AG10803 (cell line): Measurements from ENCODE around the gene VPS26C.
A peak's percentile ranks its signal among the peaks of the same experiment; 100 is the strongest.

Experiments used
- DNase-seq: peaks from one replicate; pipeline ENCODE4 v3.0.0; 2010; ENCODE audit warnings: low read depth
- H3K4me3 ChIP-seq: 2 replicates; pipeline ENCODE4 v1.5.1; 2011; ENCODE audit warnings: mild to moderate bottlenecking, low read length, control low read depth
- CTCF ChIP-seq: conservative IDR thresholded peaks from 2 replicates; pipeline ENCODE4 v1.5.1; 2011; ENCODE audit warnings: mild to moderate bottlenecking, low read length, control low read depth, inconsistent platforms

VPS26C gene

DNA sequence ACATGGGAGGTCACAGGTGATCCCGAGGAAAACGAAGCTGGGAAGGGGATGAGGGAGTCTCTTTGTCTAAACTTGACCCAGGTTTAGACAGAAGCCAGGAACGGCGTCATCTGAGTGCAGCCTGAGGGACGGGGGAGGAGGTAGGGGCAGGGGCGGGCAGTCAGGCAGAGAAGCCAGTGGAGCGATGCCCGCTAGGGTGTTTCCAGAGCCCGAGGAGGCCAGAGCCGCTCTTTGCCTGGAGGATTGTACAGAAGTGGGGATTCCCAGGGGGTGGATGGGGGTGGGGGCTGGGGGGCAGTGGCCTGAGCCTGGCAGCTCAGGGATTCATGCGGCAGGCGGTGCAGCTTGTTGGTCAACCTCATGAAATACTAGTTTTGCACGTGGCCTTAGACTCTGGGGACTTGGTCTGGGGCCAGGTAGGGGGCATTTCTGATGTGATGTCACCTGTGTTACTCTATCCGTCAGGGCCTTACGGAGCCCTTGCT is 58.4 kb downstream of the VPS26C start:
- DNase-seq: no peak
- TF ChIP-seq CTCF: no peak
- H3K4me3 ChIP-seq: no peak overlapping the region

GRCh38 chr21:37208056-37208721 is 58.9 kb downstream of the VPS26C start:
- peak; percentile 16 for DNase-seq
- H3K4me3 ChIP-seq: peak overlapping the region; percentile 15
- no peak for TF ChIP-seq CTCF

DNA sequence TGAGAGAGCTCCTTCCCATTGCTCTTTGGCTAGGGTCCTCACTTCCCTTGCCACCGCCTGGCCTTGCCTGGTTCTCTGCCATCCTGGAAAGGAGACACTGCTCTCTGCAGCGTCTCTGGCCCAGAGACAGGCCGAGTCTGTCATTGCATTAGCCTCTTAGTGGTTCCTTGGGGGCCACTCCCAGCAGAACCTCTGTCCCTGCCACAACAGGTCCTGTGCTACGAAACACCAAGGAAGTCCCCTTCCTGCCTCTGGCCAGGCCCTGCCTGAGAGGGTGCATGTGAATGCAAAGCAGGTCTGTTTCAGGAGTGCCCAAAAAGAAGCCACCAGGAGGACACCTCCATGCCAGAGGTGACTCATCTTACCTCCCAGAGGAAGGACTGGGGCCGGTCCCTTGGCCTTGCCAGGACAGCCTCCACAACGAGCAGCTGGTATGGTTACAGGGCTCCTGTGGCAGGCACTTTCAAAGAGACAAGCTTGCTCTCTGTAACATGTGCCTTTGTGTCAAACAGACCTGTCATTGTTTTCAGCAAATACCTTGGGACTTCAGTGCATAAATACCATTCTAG is 59.6 kb downstream of the VPS26C start:
- H3K4me3 ChIP-seq: no peak overlapping the region
- no peak for TF ChIP-seq CTCF
- DNase-seq: peak; percentile 51

GRCh38 chr21:37206496-37206895 is 60.6 kb downstream of the VPS26C start:
- no peak overlapping the region for H3K4me3 ChIP-seq
- no peak for TF ChIP-seq CTCF
- no peak for DNase-seq

GRCh38 chr21:37204580-37204979 is 62.6 kb downstream of the VPS26C start:
- DNase-seq: no peak
- TF ChIP-seq CTCF: no peak

DNA sequence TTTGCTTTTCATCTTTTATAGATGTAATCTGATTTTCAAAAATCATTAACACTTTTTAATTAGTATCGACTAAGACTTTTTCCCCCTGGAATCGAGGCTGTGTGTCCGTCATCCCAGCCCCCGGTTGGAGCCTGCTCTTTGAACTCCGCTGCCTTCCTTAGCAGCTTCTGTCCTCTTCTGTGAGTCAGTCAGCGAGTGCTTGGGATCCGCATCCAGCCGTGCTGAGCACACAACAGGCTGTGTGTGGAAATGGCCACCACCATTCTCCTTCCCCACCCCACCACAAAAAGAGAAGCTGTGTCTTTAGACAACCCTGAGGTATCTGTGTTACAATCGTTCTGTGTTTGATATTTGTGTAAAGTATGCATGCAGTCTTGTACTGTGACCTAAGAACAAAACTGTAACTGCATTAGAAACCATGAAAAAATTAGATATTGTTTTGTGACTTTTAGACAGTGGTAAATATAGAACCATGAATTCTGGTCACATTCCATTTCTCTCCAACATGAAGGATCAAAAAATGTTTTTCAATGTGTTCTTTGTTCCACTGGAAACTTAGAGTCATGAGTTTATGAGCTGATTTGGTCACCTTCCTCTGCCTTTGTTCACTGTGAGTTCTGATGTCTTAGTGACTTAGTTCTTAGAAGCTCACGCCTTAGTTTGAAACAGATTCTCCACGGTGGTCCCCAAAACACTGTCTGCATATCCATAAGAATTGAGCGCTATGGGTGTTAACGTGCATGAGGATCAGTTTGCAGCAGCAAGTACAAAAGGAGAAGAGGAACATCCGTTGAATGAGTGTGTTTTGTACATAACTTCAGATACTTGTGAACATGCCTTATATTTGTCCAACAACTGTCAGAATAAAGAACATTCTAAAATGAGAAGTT is 64.7 kb downstream of the VPS26C start:
- no peak for TF ChIP-seq CTCF
- no peak overlapping the region for H3K4me3 ChIP-seq
- DNase-seq: no peak

More at GRCh38 chr21:37204580-37204979, 62.6 kb downstream of the VPS26C start:
- no peak overlapping the region for H3K4me3 ChIP-seq
